GM13977 (cell line): ENCODE results near the gene CMSS1.
A peak's percentile ranks its signal among the peaks of the same experiment; 100 is the strongest.

Experiments used
- DNase-seq: peaks from one replicate; pipeline ENCODE4 v3.0.0; 2012; ENCODE audit warnings: low spot score
- CTCF ChIP-seq: IDR thresholded peaks from 2 replicates; pipeline ENCODE4 v1.5.1; 2012; ENCODE audit warnings: mild to moderate bottlenecking, control low read depth; ENCODE audit not compliant: insufficient read depth; ENCODE audit errors: extremely low read depth, missing control alignments
- in situ Hi-C: fragments of 300-500 bp; cut with MboI; formaldehyde crosslinking; loops from one replicate; pipeline ENCODE4 v1.12.0; 2022; ENCODE audit warnings: low sequenced_read_pairs, low pct_unique_long_range_greater_than_20kb, mixed read lengths, inconsistent platforms; ENCODE audit not compliant: unreplicated experiment

The CMSS1 gene

GRCh38 chr3:99997293-99997692, 179.6 kb downstream of the CMSS1 start:
- DNase-seq = no peak
- TF ChIP-seq CTCF = no peak
- in situ Hi-C loops = no loop called here

GRCh38 chr3:99999536-99999935, 181.9 kb downstream of the CMSS1 start:
- no peak for DNase-seq
- TF ChIP-seq CTCF = no peak
- in situ Hi-C loops = no loop called here

GRCh38 chr3:100001083-100001482, 183.4 kb downstream of the CMSS1 start:
- no peak for TF ChIP-seq CTCF
- no peak for DNase-seq
- in situ Hi-C loops = no loop called here

- in situ Hi-C loops = no loop called here
- no peak for DNase-seq
Observed at GRCh38 chr3:100001526-100002270, 184.0 kb downstream of the CMSS1 start.

GRCh38 chr3:100002599-100003350, 185.1 kb downstream of the CMSS1 start:
- DNase-seq = no peak
- no peak for TF ChIP-seq CTCF
- in situ Hi-C loops = no loop called here

More at GRCh38 chr3:100001526-100002270, 184.0 kb downstream of the CMSS1 start:
- no peak for TF ChIP-seq CTCF

- no peak for TF ChIP-seq CTCF
- in situ Hi-C loops = no loop called here
- DNase-seq = peak; percentile 20
Observed at GRCh38 chr3:100003609-100004503, 186.2 kb downstream of the CMSS1 start.
